Inferior parietal cortex (tissue), 1 donor: ENCODE results near the gene ADCY3.
"Not testable (repeated sequence)": the region's sequence is repeated elsewhere in the genome, so short reads cannot be mapped to it uniquely, and the experiment has no call there.

Experiments used
- DNase-seq: peaks from one replicate; pipeline ENCODE4 v3.0.0-alpha.2; 2016; ENCODE audit errors: extremely low spot score

The ADCY3 gene

DNA sequence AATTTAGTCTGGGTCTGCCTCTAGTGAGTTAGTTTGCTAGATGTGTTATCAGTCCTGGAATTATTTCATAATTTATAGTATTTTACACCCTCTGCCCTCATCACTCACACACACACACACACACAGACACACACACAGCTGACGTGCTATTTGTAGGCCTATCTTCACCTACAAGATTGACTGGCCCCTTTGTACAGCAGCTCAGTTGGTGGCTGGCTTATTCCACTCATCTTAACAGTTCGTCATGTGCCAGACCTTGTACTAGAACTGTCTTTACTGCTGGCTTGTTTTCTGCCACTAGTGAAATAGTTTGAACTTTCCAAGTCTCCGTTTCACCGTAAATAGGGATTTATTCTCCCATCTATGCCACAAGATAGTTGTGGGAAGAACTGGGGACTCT, 105.5 kb downstream of the ADCY3 start:
- no peak for DNase-seq

DNA sequence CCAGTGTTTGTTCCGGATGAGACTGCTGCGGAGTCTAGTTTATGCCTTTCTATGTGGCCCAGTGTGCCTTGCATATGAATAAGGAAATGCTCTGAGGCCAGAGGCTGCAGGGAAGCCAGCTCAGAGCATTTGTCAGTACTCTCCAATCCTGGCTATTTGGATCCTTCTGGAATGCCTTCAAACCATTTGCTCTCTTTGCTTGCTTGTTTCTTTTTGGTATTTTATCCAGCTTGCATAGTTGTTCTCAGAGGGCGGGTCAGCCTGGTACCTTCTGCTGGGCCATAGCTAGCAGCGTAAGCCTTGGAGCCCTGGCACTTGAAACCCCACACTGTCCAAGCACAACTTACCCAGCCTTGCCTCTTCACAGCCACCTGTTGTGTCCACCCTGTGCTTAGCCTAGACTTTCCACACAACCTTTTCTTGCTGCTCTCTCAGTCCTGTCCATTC, 106.3 kb downstream of the ADCY3 start:
- DNase-seq, result no peak

DNA sequence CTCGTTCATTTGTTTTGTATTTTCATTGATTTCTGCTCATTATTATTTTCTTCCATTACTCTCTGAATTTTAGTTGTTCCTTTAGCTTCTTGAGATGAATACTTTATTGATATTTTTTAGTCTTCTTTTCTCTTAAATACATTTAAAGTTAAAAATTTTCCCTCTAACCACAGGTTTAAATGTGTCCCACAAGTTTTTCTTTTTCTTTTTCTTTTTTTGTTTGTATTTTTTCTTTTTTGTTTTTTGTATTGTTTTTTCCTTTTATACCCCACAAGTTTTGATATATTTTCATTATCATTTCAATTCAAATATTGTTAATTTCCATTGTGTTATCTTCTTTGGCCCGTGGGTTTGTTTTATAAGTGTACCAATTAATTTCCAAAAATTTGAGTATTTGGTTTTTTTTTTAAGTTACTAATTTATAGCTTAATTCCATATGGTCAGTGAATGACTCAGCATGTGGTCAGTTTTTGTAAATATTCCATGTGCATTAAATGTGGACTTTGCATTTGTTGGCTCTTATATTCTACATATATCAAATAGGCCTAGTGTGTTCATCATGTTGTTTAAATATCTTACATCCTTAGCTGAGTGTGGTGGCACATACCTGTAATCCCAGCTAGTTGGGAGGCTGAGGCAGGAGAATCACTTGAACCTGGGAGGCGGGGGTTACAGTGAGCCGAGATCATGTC, 110.6 kb downstream of the ADCY3 start:
- DNase-seq, result no peak

DNA sequence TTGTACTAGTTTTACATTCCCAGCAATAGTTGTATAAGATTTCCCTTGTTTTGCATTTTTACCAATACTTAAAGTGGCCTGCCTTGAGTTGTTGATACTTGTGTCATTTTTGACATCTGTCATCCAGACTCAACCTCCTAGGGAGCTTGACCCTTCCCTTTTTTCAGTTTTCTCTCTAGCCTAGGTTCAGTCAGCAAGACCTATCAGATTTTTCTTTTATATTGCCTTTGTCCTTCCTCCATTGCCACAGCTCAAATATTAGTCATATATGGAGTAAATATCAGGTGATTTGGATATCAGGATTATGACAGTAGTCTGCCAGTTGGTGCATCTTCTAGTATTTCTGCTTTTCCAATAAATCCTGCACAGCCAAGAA, 113.4 kb downstream of the ADCY3 start:
- no peak for DNase-seq

DNA sequence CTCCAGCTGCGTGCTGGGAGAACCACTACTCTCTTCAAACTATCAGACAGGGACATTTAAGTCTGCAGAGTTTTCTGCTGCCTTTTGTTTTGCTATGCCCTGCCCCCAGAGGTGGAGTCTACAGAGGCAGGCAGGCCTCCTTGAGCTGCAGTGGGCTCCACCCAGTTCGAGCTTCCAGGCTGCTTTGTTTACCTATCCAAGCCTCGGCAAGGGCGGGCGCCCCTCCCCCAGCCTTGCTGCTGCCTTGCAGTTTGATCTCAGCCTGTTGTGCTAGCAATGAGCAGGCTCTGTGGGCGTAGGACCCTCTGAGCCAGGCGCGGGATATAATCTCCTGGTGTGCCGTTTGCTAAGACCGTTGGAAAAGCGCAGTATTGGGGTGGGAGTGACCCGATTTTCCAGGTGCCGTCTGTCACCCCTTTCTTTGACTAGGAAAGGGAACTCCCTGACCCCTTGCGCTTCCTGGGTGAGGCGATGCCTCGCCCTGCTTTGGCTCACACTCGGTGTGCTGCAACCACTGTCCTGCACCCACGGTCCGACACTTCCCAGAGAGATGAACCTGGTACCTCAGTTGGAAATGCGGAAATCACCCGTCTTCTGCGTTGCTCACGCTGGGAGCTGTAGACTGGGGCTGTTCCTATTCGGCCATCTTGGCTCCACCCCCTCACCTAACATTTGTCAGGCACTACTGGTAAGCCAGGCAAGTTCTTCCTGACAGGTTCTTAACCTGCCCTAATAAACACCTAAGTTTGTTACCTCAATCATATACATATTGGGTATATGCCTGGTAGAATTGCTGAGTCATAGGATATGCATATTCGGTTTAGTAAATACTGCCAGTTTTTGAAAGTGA, 114.0 kb downstream of the ADCY3 start:
- not testable (repeated sequence) for DNase-seq

DNA sequence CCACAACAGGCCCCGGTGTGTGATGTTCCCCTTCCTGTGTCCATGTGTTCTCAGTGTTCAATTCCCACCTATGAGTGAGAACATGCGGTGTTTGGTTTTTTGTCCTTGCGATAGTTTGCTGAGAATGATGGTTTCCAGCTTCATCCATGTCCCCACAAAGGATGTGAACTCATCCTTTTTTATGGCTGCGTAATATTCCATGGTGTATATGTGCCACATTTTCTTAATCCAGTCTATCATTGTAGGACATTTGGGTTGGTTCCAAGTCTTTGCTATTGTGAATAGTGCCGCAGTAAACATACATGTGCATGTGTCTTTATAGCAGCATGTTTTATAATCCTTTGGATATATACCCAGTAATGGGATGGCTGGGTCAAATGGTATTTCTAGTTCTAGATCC, 119.5 kb downstream of the ADCY3 start:
- not testable (repeated sequence) for DNase-seq

DNA sequence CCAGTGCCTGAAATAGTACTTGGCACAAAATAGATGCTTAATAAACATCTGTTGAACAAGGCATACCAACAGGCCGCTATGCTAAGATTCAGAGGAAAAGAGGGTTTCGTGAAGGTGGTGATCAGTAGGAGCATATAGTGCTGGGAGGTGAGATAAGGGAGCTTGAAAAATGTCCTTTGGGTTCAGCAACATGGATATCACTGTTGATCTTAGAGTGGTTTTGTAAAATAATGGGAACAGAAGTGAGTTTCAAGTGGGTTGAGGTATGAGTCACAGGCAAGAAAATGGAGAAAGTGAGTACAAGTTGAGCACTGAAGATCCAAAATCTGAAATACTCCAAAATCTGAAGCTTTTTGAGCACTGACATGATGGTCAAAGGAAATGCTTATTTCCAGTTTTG, 122.4 kb downstream of the ADCY3 start:
- no peak for DNase-seq

DNA sequence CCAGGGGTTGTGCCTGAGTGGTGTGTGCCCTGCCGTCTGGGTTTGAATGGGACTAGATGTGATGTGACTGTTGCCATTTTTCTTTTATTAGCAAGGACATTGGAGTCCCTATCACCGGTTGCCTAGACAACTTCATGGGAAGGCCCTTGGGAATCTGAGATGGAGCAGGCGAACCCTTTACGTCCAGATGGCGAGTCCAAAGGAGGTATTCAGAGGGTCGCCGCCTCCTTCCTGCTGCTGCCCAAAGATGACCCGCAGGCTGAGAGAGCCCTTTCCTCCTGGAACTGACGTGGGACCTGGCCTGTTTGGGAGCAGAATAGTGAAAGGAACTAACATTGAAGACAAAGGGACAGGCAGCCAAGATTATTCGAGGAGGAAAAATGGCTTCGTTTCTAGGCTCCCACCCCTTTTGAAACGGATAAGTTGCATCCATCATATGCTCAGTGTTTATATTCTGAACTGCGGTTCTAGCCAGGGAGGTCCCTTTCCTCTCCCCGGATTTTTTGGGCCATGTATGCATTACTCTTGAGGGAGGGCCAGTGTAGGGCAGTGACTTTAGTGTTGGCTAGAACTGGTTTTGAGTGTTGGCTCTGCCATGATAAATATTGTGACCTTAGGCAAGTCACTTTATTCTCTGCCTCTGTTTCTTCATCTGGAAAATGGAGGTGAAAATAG, 126.1 kb downstream of the ADCY3 start:
- no peak for DNase-seq

DNA sequence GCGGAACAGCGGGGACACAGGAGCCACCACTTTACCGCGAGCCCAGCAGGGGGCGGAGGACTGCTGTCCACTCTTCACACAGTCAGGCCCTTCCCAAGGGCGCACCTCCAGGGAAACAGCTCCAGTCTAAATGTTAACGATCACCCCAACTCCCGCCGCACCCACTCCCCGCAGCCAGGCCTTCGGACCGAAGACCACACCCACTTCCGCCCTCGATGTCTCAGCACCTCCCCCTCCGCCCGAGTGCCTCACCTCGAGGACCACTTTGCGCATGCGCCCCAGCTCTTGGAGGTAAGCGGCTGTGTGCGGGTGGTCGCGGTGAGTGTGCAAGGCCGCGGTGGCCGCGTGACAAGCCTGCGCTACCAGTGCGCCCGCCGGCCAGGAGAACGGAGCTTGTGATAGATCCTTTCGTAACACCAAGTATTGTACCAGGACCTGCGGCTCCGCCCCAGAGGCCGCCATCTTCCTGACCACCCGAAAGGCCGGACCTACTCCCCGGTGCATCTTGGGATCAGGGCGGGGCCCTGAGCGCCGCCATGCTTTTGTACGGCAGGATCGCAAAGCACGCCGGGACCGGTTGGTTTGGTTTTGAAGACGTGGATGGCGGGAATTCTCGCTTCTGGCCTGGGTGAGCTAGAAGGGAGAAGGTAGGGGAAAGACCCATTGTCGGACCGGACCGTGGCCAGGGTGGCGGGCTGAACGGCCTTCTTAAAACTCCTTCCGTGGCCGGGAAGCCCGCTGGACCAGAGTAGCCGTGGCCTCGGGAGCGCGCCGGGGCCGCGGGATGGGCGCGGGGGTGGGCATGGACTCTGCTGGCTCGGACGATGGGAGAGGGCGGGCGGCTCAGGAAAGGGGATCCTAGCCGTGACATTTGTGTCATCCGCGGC, 126.9 kb downstream of the ADCY3 start, which contains the start of the genes CENPO and PTRHD1:
CENPO (plus strand) TSS at position 552 of the 887 bp plus-strand sequence. CDS start 495 bp downstream, outside the sequence.
PTRHD1 (minus strand) TSS at position 518 of the 887 bp plus-strand sequence; CDS start at position 504, 14 bp downstream.
- peak; percentile 95 for DNase-seq

DNA sequence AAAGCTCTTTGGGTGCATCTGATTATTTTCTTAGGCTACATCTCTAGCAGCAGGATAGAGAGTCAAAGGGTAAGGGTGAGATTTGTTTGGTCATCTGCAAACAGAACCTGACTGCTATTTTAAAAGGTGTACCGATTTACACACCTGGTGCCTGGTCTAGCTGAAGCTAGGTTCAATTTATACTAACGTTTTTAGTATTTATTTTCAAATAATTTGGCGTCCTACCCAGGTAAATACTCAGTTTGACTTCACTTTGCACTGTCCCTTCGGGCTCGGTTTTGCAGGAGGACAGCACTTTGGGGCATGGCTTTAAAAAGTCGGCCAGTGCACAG, 127.5 kb downstream of the ADCY3 start:
- no peak for DNase-seq

DNA sequence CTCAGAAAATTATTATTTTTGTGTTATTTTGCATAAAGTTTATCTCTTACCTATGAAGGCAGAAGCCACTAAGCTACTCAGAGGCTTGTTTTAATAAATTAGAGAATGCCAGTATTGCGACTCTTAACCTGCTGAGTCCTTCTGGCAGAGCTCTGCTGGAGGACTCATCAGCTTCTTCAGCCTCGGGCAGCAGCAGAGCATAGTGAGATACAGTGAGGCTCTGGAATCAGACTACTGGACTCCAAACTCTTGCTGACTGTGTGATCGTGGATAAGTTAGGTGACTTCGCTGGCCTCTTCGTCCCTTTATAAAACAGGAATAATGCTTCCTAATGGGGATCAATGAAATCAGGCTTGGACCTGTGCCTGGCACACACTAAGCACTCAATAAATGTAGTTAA, 128.6 kb downstream of the ADCY3 start:
- DNase-seq, result no peak

DNA sequence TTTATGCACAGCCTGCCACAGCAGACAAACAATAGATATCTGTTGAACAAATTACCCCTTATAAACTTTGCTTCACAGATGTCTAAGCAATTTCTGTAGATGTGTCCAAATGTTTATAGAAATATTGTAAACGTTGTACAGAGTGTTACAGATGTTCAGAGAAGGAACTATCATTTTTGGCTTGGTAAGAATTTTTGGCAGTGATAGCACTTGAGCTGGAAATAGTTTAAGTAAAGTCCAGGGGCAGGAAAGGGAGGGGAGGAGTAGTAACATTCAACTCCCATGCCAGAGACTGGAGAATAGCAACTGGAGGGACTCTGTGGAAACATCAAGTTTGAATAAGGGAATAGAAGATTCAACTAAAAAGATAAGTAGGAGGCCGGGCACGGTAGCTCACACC, 131.2 kb downstream of the ADCY3 start:
- DNase-seq, result no peak

DNA sequence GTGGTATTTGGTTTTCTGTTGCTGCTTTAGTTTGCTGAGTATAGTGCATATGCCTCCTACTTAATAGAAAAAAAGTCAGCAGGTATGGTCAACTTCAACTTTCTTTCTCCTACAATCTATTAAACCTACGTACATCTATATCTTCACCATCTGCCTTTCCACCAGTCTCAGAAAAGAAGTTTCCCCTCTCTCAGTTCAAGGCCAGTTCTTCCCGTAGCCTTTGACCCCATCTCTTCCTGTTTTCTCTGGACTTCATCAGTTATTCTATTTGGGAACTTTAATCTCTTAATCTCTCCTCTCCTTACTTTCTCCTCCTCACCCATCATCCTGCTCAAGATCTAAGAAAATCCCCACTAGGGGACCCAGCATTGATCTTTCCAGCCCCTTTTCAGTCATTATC, 132.5 kb downstream of the ADCY3 start:
- no peak for DNase-seq

DNA sequence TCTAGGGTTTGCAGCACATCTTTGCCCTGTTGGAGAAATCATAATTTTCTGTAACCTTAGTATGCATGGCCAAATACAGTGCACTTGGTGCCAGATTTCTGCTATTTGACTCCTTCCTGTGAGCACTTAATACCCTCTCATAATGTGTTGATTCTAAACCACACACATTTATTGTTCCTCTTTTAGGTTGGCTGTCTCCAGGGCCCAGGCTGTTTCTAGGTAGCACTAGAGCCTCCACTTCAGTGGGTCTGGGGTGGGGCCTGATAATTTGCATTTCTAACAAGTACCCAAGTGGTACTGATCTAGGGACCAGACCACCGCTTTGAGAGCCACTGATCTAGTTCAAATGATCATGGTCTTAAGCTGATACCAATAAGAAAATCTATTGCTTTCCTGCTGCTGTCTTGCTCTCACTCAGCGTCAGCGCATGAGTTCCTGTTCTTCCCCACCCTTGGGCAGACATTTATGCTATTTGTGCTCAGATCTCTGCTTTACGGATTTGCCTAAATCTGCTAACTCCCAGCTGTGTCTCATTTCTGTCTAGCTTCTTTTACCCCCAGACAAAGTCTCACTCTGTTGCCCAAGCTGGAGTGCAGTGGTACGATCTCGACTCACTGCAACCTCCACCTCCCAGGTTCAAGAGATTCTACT, 134.2 kb downstream of the ADCY3 start:
- no peak for DNase-seq

DNA sequence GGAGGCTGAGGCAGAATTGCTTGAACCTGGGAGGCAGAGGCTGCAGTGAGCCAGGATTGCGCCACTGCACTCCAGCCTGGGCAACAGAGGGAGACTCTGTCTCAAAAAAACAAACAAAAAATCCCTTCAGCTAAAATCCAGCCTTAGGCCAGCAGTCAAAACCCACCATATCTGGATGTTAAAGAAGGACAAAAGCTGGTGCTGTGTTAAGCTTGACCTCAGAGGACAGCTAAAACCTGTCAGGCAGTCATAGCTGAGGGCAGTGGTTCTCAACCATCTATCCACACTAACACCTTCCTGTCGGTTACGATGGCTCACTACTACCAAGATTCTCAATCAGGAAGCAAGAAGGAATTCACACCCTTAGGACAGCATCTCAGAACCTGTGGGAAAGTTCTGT, 136.4 kb downstream of the ADCY3 start:
- DNase-seq, result no peak

DNA sequence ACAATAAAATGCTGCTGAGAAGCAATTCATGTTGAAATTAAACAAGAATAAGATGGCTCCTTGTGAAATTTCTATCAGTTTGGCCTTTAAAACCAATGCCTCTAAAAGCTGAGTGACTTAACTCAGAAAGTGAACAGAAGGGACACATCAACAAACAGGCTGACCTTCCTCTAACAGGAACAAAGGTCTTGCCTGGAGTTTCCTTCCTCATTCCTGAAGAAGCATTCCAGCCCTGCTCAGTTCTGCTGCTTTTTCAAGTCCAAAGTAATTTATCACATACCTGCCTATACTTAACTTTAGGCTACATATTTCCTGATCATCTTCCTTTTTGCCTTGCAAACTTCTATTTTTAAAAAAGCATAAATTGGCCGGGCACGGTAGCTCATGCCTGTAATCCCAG, 140.9 kb downstream of the ADCY3 start:
- no peak for DNase-seq

DNA sequence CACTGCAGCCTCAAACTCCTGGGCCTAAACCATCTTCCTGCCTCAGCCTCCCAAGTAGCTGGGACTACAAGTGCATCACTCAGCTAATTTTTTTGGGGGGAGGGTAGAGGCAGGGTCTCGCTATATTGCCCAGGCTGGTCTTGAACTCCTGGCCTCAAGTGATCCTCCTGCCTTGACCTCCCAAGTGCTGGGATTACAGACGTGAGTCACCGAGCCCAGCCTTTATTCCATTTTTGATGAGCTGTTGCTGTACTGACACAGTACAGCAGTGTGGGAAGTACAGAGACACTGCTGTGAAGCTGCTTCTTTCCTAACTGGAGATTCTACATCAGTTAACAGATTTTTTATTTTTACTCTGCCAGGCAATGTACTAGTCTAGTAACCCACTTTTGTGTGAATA, 145.7 kb downstream of the ADCY3 start:
- no peak for DNase-seq

DNA sequence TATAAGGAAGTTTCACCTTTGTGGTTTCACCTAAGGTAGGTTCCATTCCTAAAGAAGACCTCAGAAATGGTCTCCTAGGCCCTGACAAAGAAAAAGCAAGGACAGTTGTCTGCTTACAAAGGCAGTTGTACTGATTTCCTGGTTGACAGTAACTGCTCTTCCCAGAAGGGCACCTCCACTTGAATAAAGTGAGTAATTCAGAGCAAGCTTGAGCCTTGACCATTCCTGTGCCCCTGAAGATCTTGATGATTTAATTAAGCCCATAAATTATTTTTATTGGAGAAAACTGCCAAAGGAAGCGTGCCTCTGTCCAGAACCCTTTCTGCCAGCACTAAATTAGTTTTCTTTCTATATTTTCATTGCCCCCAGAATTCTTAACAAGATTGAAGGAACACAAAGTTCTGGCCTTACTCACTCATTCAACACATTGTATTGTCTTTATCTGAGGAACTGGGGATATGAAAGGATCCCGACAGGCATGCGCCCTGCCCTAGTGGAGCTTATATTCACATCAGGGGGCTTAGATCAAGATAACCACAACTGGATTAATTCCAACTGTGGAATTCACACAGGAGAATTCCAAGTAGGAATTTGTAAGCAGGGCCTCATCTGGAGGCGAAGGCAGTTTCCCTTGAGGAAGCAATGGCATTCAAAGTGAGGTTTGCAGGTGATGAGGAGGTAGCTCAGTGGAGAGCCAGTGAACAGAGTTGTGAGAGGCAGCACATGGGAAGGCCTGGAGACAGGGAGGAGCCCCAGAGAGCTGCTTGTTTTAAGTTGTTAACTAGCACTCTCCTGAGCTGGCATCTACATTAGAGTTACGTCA, 148.1 kb downstream of the ADCY3 start:
- DNase-seq, result no peak

DNA sequence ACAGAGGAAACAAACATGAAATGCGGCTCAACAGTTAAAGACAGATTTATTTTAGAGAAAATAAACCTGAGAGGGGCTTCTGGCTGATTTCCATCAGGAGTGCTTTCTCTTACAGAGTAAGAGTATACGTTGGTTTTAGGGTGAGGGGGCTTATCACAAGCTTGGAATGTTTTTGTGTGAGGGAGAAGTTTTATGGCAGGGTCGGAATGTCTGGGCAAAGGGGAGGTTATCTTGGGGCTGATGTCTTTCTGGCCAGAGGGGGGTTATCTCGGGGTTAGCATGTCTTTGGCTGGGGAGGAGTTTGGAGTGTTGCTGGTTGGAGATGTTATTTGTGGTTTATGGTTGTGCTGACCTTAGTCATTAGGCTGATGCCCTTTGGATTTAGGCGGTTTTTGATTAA, 149.0 kb downstream of the ADCY3 start:
- DNase-seq, result no peak
